Activated naive CD8-positive, alpha-beta T cell treated with anti-CD3 and anti-CD28 coated beads, Interleukin-2, amount 10 ng/mL, durations not matched to agents 7 days and 5 days (primary cell): ENCODE results near the gene FKBP9. TPM values are rescaled to one million over a fixed set of nuclear protein-coding genes. Genes with fewer than 3 reads are reported as not detected.
"Not testable (repeated sequence)": the region's sequence is repeated elsewhere in the genome, so short reads cannot be mapped to it uniquely, and the experiment has no call there.

Experiments used
- ATAC-seq: fragments of 150-1000 bp; cut with Tn5 transposase; one replicate; pipeline ENCODE4 v1.10.0; 2021; ENCODE audit warnings: low read depth, moderate library complexity
- POLR2A ChIA-PET: fragments of 350-600 bp; sonication (Branson Sonifier 250); formaldehyde crosslinking; loops from one replicate; lab custom pipeline; 2021; ENCODE audit warnings: antibody characterized with exemption; lab: Charles Lee
- DNase-seq: peaks from one replicate; pipeline ENCODE4 v3.0.0; 2021
- H3K27ac Mint-ChIP-seq: one replicate; pipeline ENCODE4 v1.8.0; 2022; ENCODE audit warnings: mild to moderate bottlenecking, mixed read lengths
- H3K27me3 Mint-ChIP-seq: one replicate; pipeline ENCODE4 v1.8.0; 2022; ENCODE audit warnings: mild to moderate bottlenecking, moderate library complexity, mixed read lengths
- H3K36me3 Mint-ChIP-seq: one replicate; pipeline ENCODE4 v1.8.0; 2021; ENCODE audit warnings: mild to moderate bottlenecking, mixed read lengths
- H3K4me1 Mint-ChIP-seq: one replicate; pipeline ENCODE4 v1.8.0; 2021; ENCODE audit warnings: mixed read lengths
- H3K4me3 Mint-ChIP-seq: one replicate; pipeline ENCODE4 v1.8.0; 2022; ENCODE audit warnings: mild to moderate bottlenecking, moderate library complexity, mixed read lengths
- H3K9me3 Mint-ChIP-seq: one replicate; pipeline ENCODE4 v1.8.0; 2021; ENCODE audit warnings: mixed read lengths
- total RNA-seq, 2 experiments: library from RNA; stranded (reverse); gene quantifications; one replicate each; pipeline ENCODE4 v1.2.3, GENCODE V29; 2021

Gene FKBP9
- total RNA-seq, 2 experiments from 2014 or later: 0.37 to 0.83 TPM

DNA sequence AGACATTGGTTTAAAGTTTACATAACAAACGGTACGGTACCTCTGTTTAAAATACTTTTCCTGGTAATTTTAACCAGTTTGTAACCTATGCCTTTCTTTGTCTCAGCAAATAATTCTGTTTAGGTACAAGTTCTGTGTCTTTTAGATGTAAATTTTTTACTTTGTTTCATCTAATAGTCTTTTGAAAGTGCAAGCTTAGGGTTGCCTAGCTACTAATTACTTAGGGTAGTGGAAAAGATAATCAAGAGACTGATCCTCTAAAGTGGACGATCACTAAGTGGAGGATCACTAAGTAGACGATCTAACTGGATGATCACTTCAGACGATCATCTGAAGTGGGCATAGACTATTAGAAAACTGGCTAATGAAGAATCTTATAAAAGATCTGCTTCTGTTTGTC lies 16.1 kb upstream of the FKBP9 start:
- DNase-seq (no peak), ATAC-seq (no peak)
- Mint-ChIP-seq H3K4me3 (peak overlapping the region; percentile 90), H3K9me3 (peaks cover 7% of the 10 kb centered on the region), H3K36me3 (peaks cover 7% of the 10 kb centered on the region), H3K4me1 (peaks cover 10% of the 10 kb centered on the region), H3K27ac (no peak overlapping the region), H3K27me3 (peaks cover 14% of the 10 kb centered on the region)
- POLR2A ChIA-PET: interaction anchor here (0.8 to 3.5 kb wide), 3 partner anchors 35 to 95 kb away, joined by 3 to 23 read pairs (median 19); partner anchors contain the start of gene KBTBD2

DNA sequence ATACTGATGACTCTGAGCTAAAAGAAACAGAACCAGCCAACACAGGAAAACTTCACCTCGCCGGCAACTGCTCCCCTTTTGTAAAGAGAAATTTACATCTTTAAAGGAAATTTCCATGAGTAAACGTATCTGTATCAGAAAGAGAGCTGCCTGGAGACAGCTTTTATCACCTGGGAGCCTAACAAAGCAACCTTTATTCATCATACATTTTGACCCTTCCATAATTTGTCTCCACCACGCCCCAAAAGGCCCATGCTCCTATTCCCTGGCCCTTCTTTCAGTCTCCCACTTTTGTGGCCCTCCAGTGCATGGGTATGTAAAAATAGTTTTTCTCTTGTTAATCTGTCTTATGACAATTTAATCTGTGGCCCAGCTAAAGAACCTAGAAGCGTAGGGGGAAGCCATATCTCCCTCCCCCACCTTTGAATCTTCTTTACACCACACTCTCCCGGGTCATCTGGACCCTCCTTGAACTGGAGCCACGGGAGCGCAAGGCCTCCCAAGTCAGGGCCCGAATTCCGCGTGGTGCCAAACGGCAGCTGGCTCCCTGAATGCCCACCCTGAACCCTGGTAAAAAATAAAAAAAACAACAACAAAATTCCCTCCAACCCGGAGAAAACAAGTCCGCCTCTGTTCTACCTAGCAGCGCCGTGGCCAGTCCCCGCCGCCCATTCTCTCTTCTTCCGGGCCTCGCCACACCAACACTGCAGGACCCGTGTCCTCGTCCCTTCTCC lies 15.4 kb upstream of the FKBP9 start:
- POLR2A ChIA-PET: interaction anchor here (0.8 to 3.5 kb wide), 3 partner anchors 36 to 95 kb away, joined by 3 to 23 read pairs (median 19); partner anchors contain the start of gene KBTBD2
- H3K9me3 Mint-ChIP-seq: peaks cover 7% of the 10 kb centered on the region
- peak overlapping the region; percentile 90 for H3K4me3 Mint-ChIP-seq
- DNase-seq (no peak), ATAC-seq (no peak)
- peaks cover 7% of the 10 kb centered on the region for H3K36me3 Mint-ChIP-seq
- H3K4me1 Mint-ChIP-seq: peaks cover 10% of the 10 kb centered on the region
- peaks cover 16% of the 10 kb centered on the region for H3K27me3 Mint-ChIP-seq
- peak overlapping the region; percentile 35 for H3K27ac Mint-ChIP-seq

GRCh38 chr7:32942415-32943251 lies 14.6 kb upstream of the FKBP9 start:
- peak; percentile 89 for ATAC-seq
- peaks cover 10% of the 10 kb centered on the region for H3K4me1 Mint-ChIP-seq
- DNase-seq: peak; percentile 78
- peak overlapping the region; percentile 35 for H3K27ac Mint-ChIP-seq
- H3K9me3 Mint-ChIP-seq: peaks cover 8% of the 10 kb centered on the region
- peaks cover 7% of the 10 kb centered on the region for H3K36me3 Mint-ChIP-seq
- H3K27me3 Mint-ChIP-seq: peaks cover 16% of the 10 kb centered on the region
- POLR2A ChIA-PET: interaction anchor here (3.2 to 3.5 kb wide), 2 partner anchors 36 to 51 kb away, joined by 19 to 23 read pairs; partner anchors contain the start of gene KBTBD2
- H3K4me3 Mint-ChIP-seq: peak overlapping the region; percentile 90

- Mint-ChIP-seq H3K27ac (no peak overlapping the region), H3K27me3 (peaks cover 16% of the 10 kb centered on the region), H3K36me3 (peaks cover 9% of the 10 kb centered on the region), H3K9me3 (peaks cover 15% of the 10 kb centered on the region), H3K4me1 (peaks cover 10% of the 10 kb centered on the region), H3K4me3 (peak overlapping the region; percentile 71)
- POLR2A ChIA-PET: interaction anchor here (3.2 to 3.5 kb wide), 2 partner anchors 37 to 52 kb away, joined by 19 to 23 read pairs; partner anchors contain the start of gene KBTBD2
- DNase-seq (no peak), ATAC-seq (no peak)
Measured at GRCh38 chr7:32943252-32944030, 13.8 kb upstream of the FKBP9 start.

DNA sequence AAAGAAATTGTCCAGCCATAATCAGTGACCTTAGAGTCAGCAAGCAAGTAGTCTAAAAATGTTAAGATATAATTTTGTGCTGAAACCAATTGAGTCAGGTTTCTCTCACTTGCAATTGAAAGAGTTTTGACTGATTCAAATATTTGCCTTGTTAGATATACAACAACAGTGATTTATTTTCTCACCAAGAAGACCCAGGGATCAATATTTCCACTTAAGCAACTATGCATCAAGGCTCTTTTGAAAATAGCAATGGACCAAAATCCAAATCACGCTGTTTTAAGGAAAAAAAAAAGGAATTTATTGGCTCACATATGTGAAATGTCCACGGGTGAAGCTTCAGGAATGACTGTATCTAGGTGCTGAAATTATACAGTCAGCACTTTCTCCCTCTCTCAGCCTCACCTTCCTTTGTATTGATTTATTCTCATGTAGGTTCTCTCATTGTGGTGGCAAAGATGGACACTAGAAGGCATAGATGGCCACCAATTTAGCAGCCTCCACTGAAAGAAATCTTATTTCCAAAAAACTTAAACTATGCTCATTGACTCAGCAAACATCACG lies 9.7 kb upstream of the FKBP9 start:
- H3K36me3 Mint-ChIP-seq: peaks cover 2% of the 10 kb centered on the region
- H3K4me1 Mint-ChIP-seq: no peaks in the 10 kb centered on the region
- ATAC-seq: no peak
- H3K27me3 Mint-ChIP-seq: peaks cover 12% of the 10 kb centered on the region
- DNase-seq: no peak
- POLR2A ChIA-PET: no interaction called here
- H3K9me3 Mint-ChIP-seq: peaks cover 19% of the 10 kb centered on the region
- no peak overlapping the region for H3K4me3 Mint-ChIP-seq
- H3K27ac Mint-ChIP-seq: no peak overlapping the region

GRCh38 chr7:32948202-32948601 lies 9.0 kb upstream of the FKBP9 start:
- Mint-ChIP-seq H3K4me3 (no peak overlapping the region), H3K9me3 (peaks cover 19% of the 10 kb centered on the region), H3K4me1 (no peaks in the 10 kb centered on the region), H3K27me3 (peaks cover 12% of the 10 kb centered on the region), H3K36me3 (peaks cover 2% of the 10 kb centered on the region), H3K27ac (no peak overlapping the region)
- DNase-seq: no peak
- no peak for ATAC-seq
- POLR2A ChIA-PET: no interaction called here

- POLR2A ChIA-PET: no interaction called here
- peaks cover 9% of the 10 kb centered on the region for H3K9me3 Mint-ChIP-seq
- DNase-seq: no peak
- peaks cover 24% of the 10 kb centered on the region for H3K27me3 Mint-ChIP-seq
- ATAC-seq: no peak
- H3K27ac Mint-ChIP-seq: no peak overlapping the region
- peaks cover 2% of the 10 kb centered on the region for H3K36me3 Mint-ChIP-seq
- H3K4me3 Mint-ChIP-seq: no peak overlapping the region
- H3K4me1 Mint-ChIP-seq: peaks cover under 1% of the 10 kb centered on the region
Measured at GRCh38 chr7:32952876-32953275, 4.4 kb upstream of the FKBP9 start.

- H3K4me1 Mint-ChIP-seq: peaks cover 2% of the 10 kb centered on the region
- no peak for DNase-seq
- H3K9me3 Mint-ChIP-seq: no peaks in the 10 kb centered on the region
- POLR2A ChIA-PET: no interaction called here
- peaks cover 49% of the 10 kb centered on the region for H3K27me3 Mint-ChIP-seq
- H3K36me3 Mint-ChIP-seq: peaks cover 2% of the 10 kb centered on the region
- ATAC-seq: no peak
- peak overlapping the region; percentile 83 for H3K4me3 Mint-ChIP-seq
- H3K27ac Mint-ChIP-seq: no peak overlapping the region
Measured at GRCh38 chr7:32958046-32959025, 1.1 kb downstream of the FKBP9 start.

DNA sequence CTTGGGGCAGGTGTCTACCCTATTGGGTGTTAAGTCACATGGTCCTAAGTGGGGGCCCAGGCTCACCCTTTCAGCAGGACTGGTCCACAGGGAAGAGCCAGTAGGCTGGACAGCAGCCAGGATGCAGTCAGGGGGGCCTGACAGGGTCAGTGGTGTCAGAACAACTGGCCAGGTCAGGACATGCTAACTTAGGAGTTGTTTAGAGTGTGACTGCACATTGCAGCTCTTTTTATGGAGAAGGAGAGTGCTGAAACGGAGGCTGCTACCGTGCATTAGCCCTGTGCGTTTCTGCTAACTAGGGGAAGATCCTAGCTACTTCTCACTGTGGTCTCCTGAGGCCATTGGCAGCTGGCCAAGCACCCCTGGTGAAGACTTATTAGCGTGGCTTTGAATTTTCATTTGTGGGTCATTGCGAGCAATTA lies 6.7 kb downstream of the FKBP9 start:
- H3K27me3 Mint-ChIP-seq: peaks cover 31% of the 10 kb centered on the region
- H3K27ac Mint-ChIP-seq, H3K9me3 Mint-ChIP-seq, H3K4me1 Mint-ChIP-seq, H3K4me3 Mint-ChIP-seq, H3K36me3 Mint-ChIP-seq, DNase-seq, POLR2A ChIA-PET, ATAC-seq: not testable (repeated sequence)

DNA sequence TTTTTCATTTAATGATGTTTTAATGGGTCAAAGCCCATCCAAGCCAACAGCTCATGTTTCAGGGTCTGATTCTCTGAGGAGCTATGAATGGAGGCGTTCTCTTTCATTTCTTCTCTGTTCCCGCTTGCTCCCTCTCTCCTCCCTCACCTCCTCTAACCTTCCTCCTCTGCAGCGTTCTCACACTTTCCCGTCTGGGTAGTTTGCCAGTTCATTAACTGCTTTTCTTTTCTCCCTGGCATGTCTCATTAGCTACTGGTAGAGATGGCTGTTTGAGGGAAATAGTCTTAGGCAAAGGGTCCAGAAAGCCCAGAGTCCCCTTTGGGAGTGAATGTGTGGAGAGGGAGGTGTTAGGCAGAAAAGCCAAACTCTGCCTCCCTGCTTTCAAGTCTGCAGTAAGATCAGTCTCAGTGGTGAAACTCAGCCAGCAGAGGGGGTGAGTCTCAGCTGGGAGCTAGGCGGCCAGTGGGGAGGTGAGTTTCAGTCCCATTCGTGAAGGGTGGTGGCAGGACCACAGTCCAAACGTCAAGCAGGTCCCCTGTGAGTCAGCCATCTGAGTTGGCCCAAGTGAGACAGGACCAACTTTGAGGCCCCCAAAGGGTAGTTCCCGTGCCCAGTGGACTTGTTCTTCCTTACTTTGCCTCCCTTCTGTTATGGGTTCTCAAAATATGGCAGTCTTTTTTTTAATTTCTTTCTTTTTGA lies 7.4 kb downstream of the FKBP9 start:
- POLR2A ChIA-PET: interaction anchor here (0.6 kb wide), 1 partner anchor 58 kb away, joined by 3 read pairs; no protein-coding TSS in a partner anchor
- H3K27ac Mint-ChIP-seq: not testable (repeated sequence)

GRCh38 chr7:32966489-32967267 lies 9.4 kb downstream of the FKBP9 start:
- DNase-seq, POLR2A ChIA-PET, H3K36me3 Mint-ChIP-seq, H3K9me3 Mint-ChIP-seq, H3K27ac Mint-ChIP-seq, ATAC-seq, H3K4me1 Mint-ChIP-seq, H3K4me3 Mint-ChIP-seq: not testable (repeated sequence)
- H3K27me3 Mint-ChIP-seq: peaks cover 21% of the 10 kb centered on the region

More for the DNA sequence above, 7.4 kb downstream of the FKBP9 start:
- ATAC-seq: peak; percentile 87
- H3K27me3 Mint-ChIP-seq: peaks cover 25% of the 10 kb centered on the region
- H3K36me3 Mint-ChIP-seq, H3K9me3 Mint-ChIP-seq, DNase-seq, H3K4me3 Mint-ChIP-seq, H3K4me1 Mint-ChIP-seq: not testable (repeated sequence)
